CD4-positive, alpha-beta T cell treated with Interleukin-15 for 4 hours (primary cell): ENCODE measurements around the gene LMO4.

Experiments used
- DNase-seq: peaks from one replicate; pipeline ENCODE4 v3.0.0-alpha.2; 2020; ENCODE audit warnings: low spot score

LMO4 gene

GRCh38 chr1:87327376-87328271 is 1.1 kb upstream of the LMO4 start:
- DNase-seq: no peak

- peak; percentile 44 for DNase-seq
Measured at GRCh38 chr1:87329051-87329525, 408 bp downstream of the LMO4 start.

GRCh38 chr1:87329526-87330056 is 911 bp downstream of the LMO4 start:
- no peak for DNase-seq

GRCh38 chr1:87330057-87330884 is 1.6 kb downstream of the LMO4 start:
- no peak for DNase-seq

- DNase-seq: no peak
Measured at GRCh38 chr1:87330885-87331364, 2.2 kb downstream of the LMO4 start.

GRCh38 chr1:87331365-87332241 is 2.9 kb downstream of the LMO4 start:
- peak; percentile 73 for DNase-seq

- peak; percentile 57 for DNase-seq
Measured at GRCh38 chr1:87333692-87334347, 5.1 kb downstream of the LMO4 start.

- peak; percentile 58 for DNase-seq
Measured at GRCh38 chr1:87334351-87335174, 5.9 kb downstream of the LMO4 start.

GRCh38 chr1:87335175-87335884 is 6.7 kb downstream of the LMO4 start:
- DNase-seq: peak; percentile 65

GRCh38 chr1:87336623-87337067 is 8.0 kb downstream of the LMO4 start:
- no peak for DNase-seq

GRCh38 chr1:87337606-87338005 is 8.9 kb downstream of the LMO4 start:
- no peak for DNase-seq

GRCh38 chr1:87338566-87338965 is 9.9 kb downstream of the LMO4 start:
- no peak for DNase-seq

GRCh38 chr1:87344231-87344630 is 15.6 kb downstream of the LMO4 start:
- no peak for DNase-seq

GRCh38 chr1:87346130-87346814 is 17.6 kb downstream of the LMO4 start:
- no peak for DNase-seq

GRCh38 chr1:87348341-87349019 is 19.8 kb downstream of the LMO4 start:
- no peak for DNase-seq

GRCh38 chr1:87349036-87349435 is 20.4 kb downstream of the LMO4 start:
- DNase-seq: no peak

- no peak for DNase-seq
Measured at GRCh38 chr1:87355894-87356293, 27.2 kb downstream of the LMO4 start.

- no peak for DNase-seq
Measured at GRCh38 chr1:87356591-87356990, 27.9 kb downstream of the LMO4 start.
